DND-41 (cell line): ENCODE data around the gene APOE.
"Not testable (repeated sequence)": the region's sequence is repeated elsewhere in the genome, so short reads cannot be mapped to it uniquely, and the experiment has no call there.

ENCODE experiments used
- CTCF ChIP-seq: IDR thresholded peaks from 2 replicates; pipeline ENCODE4 v1.5.1; 2012; ENCODE audit warnings: borderline replicate concordance, low read length, moderate library complexity, mild to moderate bottlenecking; ENCODE audit not compliant: poor library complexity, severe bottlenecking; ENCODE audit errors: extremely low read depth
- EZH2 ChIP-seq: IDR thresholded peaks from 3 replicates; pipeline ENCODE4 v1.6.1; 2012; ENCODE audit warnings: borderline replicate concordance, low read depth, mild to moderate bottlenecking, moderate library complexity, low read length, inconsistent platforms; ENCODE audit not compliant: severe bottlenecking

DNA sequence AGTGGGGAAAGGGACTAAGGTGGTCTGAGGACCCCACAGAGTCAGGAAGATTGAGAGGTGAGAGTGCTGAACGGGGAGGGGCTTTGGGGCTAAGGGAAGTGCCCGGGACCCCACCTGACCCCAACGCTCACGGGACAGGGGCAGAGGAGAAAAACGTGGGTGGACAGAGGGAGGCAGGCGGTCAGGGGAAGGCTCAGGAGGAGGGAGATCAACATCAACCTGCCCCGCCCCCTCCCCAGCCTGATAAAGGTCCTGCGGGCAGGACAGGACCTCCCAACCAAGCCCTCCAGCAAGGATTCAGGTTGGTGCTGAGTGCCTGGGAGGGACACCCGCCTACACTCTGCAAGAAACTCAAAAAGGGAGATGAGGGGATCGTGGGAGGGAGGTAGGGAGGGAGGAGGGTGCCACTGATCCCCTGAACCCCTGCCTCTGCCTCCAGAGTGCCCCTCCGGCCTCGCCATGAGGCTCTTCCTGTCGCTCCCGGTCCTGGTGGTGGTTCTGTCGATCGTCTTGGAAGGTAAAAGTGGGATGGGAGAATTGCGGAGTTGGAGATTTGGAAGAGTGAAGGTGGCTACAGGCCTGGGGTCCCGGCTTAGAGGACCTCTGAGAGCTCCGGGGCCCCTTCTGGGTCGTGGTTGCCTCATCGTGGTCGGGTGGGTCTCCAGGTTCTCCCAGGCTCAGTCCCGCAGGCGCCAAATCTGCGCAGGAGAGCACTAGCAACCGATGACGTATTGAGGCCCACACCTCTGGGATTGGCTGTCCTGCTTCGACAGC, 9.0 kb downstream of the APOE start, which contains the start of gene APOC1:
- TF ChIP-seq EZH2, CTCF: not testable (repeated sequence)
